ENCODE measurements around the gene FBXW7. TPM values are rescaled to one million over a fixed set of nuclear protein-coding genes. Genes with fewer than 3 reads are reported as not detected.
A peak's percentile ranks its signal among the peaks of the same experiment; 100 is the strongest.

Gene FBXW7
- total and polyA plus RNA-seq, 2 experiments from 2014 or later, result 16.2 to 43.5 TPM

DNA sequence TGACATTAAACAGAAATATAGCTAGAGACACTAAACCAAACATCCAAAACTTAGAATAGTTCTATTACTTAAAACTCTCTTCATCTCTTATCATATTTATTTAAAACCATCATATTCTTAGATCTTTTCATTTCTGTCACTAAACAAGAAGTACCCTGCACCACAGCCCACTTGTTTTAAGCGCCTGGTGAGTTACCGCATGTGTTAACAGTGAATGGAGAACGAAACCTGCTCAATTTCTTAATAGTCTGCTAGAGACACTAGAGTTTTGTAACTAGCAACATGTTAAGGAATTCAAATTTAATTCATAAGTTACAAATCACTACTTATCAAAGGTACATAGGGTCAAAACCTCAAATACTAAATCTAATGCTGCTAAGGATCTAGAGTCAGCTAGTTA, 111.5 kb downstream of the FBXW7 start:
- TF ChIP-seq EZH2phosphoT487 (IDR thresholded peaks at IDR 0.05; ENCODE audit: low read depth, severe bottlenecking, unreplicated experiment) (no peak), EZH2 (IDR thresholded peaks at IDR 0.05; ENCODE audit: borderline replicate concordance) (no peak)
- TF ChIP-seq, protein P1, sequence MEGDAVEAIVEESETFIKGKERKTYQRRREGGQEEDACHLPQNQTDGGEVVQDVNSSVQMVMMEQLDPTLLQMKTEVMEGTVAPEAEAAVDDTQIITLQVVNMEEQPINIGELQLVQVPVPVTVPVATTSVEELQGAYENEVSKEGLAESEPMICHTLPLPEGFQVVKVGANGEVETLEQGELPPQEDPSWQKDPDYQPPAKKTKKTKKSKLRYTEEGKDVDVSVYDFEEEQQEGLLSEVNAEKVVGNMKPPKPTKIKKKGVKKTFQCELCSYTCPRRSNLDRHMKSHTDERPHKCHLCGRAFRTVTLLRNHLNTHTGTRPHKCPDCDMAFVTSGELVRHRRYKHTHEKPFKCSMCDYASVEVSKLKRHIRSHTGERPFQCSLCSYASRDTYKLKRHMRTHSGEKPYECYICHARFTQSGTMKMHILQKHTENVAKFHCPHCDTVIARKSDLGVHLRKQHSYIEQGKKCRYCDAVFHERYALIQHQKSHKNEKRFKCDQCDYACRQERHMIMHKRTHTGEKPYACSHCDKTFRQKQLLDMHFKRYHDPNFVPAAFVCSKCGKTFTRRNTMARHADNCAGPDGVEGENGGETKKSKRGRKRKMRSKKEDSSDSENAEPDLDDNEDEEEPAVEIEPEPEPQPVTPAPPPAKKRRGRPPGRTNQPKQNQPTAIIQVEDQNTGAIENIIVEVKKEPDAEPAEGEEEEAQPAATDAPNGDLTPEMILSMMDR (IDR thresholded peaks at IDR 0.05; ENCODE audit: poor library complexity), result no peak
- H3K4me1 ChIP-seq (ENCODE audit: insufficient read depth), result no peaks in the 10 kb centered on the region
- H3K9me3 ChIP-seq (ENCODE audit: low read depth), result no peaks in the 10 kb centered on the region
- DNase-seq (ENCODE audit: low spot score), result no peak
- no peaks in the 10 kb centered on the region for H3K36me3 ChIP-seq (replicated peaks; ENCODE audit: insufficient read depth, low read depth)
- no peak overlapping the region for H3K4me3 ChIP-seq
- no peak overlapping the region for H3K4me2 ChIP-seq
- H2AFZ ChIP-seq, result no peak overlapping the region
- peak overlapping the region; percentile 70 for H3K27ac ChIP-seq
- 94% methylated on average over 3 of the region's 3 CpGs for WGBS (ENCODE audit: low lambda C conversion rate, missing lambda C conversion rate)
- no peaks in the 10 kb centered on the region for H4K20me1 ChIP-seq (ENCODE audit: insufficient read depth, poor library complexity, severe bottlenecking)
- no peaks in the 10 kb centered on the region for H3K27me3 ChIP-seq
- peaks cover 46% of the 10 kb centered on the region for H3K79me2 ChIP-seq
- no peaks in the 10 kb centered on the region for H3K9me2 ChIP-seq (replicated peaks; ENCODE audit: insufficient read depth)

DNA sequence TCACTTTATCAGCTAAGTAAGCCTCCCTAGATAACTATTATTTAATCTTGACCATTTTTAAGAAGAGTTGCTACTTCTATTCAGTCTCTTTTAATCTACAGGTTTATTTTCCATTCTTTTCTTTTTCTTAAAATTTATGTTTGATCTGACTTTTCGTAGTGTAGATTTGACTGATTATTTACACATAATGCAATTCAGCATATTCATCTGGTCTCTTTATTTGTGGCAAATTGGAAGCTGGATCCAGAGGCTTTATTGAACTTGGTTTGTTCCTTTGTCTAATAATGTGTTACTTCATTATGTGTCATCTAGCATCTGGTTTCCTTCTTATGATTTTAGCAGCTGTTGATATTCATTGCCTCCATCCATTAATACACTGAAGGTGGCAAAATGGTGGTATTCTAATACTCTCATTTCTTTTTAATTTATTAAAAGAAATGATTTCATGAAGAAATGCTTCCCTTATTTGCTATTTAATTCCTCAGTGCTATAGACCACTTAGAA, 113.0 kb downstream of the FBXW7 start:
- Histone ChIP-seq H3K4me3 (no peak overlapping the region), H3K27ac (no peak overlapping the region), H2AFZ (no peak overlapping the region), H3K4me1 (ENCODE audit: insufficient read depth) (no peaks in the 10 kb centered on the region), H3K79me2 (peaks cover 47% of the 10 kb centered on the region), H3K27me3 (no peaks in the 10 kb centered on the region), H4K20me1 (ENCODE audit: insufficient read depth, poor library complexity, severe bottlenecking) (no peaks in the 10 kb centered on the region), H3K9me3 (ENCODE audit: low read depth) (no peaks in the 10 kb centered on the region), H3K9me2 (replicated peaks; ENCODE audit: insufficient read depth) (no peaks in the 10 kb centered on the region), H3K36me3 (replicated peaks; ENCODE audit: insufficient read depth, low read depth) (no peaks in the 10 kb centered on the region), H3K4me2 (no peak overlapping the region)
- no peak for DNase-seq (ENCODE audit: low spot score)
- 88% methylated on average over 1 of the region's 1 CpG for WGBS (ENCODE audit: low lambda C conversion rate, missing lambda C conversion rate)
- TF ChIP-seq, protein P1 (IDR thresholded peaks at IDR 0.05; ENCODE audit: poor library complexity), result no peak
- TF ChIP-seq EZH2 (IDR thresholded peaks at IDR 0.05; ENCODE audit: borderline replicate concordance) (no peak), EZH2phosphoT487 (IDR thresholded peaks at IDR 0.05; ENCODE audit: low read depth, severe bottlenecking, unreplicated experiment) (no peak)

DNA sequence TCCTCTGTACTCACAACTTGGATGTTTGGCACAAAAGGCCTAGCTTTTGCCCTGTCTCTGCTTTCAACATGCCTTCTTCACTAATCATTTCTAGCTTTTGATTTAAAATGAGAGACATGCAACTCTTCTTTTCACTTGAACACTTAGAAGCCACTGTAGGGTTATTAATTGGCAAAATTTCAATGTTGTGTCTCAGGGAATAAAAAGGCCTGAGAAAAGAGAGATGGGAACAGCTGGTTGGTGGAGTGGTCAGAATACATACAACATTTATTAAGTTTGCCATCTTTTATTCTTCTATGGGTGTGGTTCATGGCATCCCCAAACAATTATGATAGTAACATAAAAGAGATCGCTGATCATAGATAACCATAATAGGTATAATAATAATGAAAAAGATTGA, 114.3 kb downstream of the FBXW7 start:
- H3K27ac ChIP-seq, result no peak overlapping the region
- no peak for DNase-seq (ENCODE audit: low spot score)
- no peak overlapping the region for H2AFZ ChIP-seq
- H3K4me1 ChIP-seq (ENCODE audit: insufficient read depth), result no peaks in the 10 kb centered on the region
- H3K27me3 ChIP-seq, result no peaks in the 10 kb centered on the region
- no peak overlapping the region for H3K4me2 ChIP-seq
- H3K79me2 ChIP-seq, result peaks cover 48% of the 10 kb centered on the region
- TF ChIP-seq, protein P1 (IDR thresholded peaks at IDR 0.05; ENCODE audit: poor library complexity), result no peak
- TF ChIP-seq EZH2 (IDR thresholded peaks at IDR 0.05; ENCODE audit: borderline replicate concordance) (no peak), EZH2phosphoT487 (IDR thresholded peaks at IDR 0.05; ENCODE audit: low read depth, severe bottlenecking, unreplicated experiment) (no peak)
- H4K20me1 ChIP-seq (ENCODE audit: insufficient read depth, poor library complexity, severe bottlenecking), result no peaks in the 10 kb centered on the region
- H3K9me2 ChIP-seq (replicated peaks; ENCODE audit: insufficient read depth), result no peaks in the 10 kb centered on the region
- no peaks in the 10 kb centered on the region for H3K9me3 ChIP-seq (ENCODE audit: low read depth)
- H3K36me3 ChIP-seq (replicated peaks; ENCODE audit: insufficient read depth, low read depth), result no peaks in the 10 kb centered on the region
- 96% methylated on average over 1 of the region's 1 CpG for WGBS (ENCODE audit: low lambda C conversion rate, missing lambda C conversion rate)
- H3K4me3 ChIP-seq, result no peak overlapping the region

Measured in hepatocyte (in vitro differentiated cells).